HL-60 (cell line): ENCODE data around the gene C10orf143.

Source experiments
- DNase-seq, 2 experiments: peaks; one replicate each; pipeline ENCODE4 v3.0.0-alpha.2; 2010 to 2020; ENCODE audit warnings: low read depth in 1 of 2, low spot score in 1 of 2
- H3K27ac ChIP-seq: fragments of 250-450 bp; sonication (Bioruptor Pico); replicated peaks from 2 replicates; pipeline ENCODE4 v1.5.1; 2020; ENCODE audit warnings: mild to moderate bottlenecking, moderate library complexity
- H3K27me3 ChIP-seq: fragments of 250-450 bp; sonication (Bioruptor Pico); 2 replicates; pipeline ENCODE4 v1.5.1; 2021; ENCODE audit warnings: mild to moderate bottlenecking, moderate library complexity; ENCODE audit not compliant: insufficient read depth, poor library complexity, severe bottlenecking
- H3K4me3 ChIP-seq: replicated peaks from 2 replicates; pipeline ENCODE4 v1.5.1; 2011; ENCODE audit warnings: mild to moderate bottlenecking, control low read depth, low read length; ENCODE audit not compliant: insufficient read depth
- CTCF ChIP-seq: IDR thresholded peaks from one replicate; pipeline ENCODE4 v1.5.1; 2011; ENCODE audit warnings: low read length, control low read depth, inconsistent platforms; ENCODE audit not compliant: insufficient read depth
- GABPA ChIP-seq: IDR thresholded peaks from 2 replicates; pipeline ENCODE4 v1.6.1; 2012; ENCODE audit warnings: low read depth
- POLR2AphosphoS5 ChIP-seq: IDR thresholded peaks from 2 replicates; pipeline ENCODE4 v1.6.1; 2012; ENCODE audit warnings: low read depth
- SPI1 ChIP-seq: IDR thresholded peaks from 2 replicates; pipeline ENCODE4 v1.6.1; 2012; ENCODE audit warnings: low read depth, mild to moderate bottlenecking, borderline replicate concordance
- TF ChIP-seq, protein P1 (sequence below): IDR thresholded peaks from 2 replicates; pipeline ENCODE4 v1.6.1; 2012; ENCODE audit warnings: low read depth; ENCODE audit not compliant: insufficient replicate concordance

C10orf143 gene

GRCh38 chr10:130064783-130065182 is 45.8 kb downstream of the C10orf143 start:
- Histone ChIP-seq H3K27ac (no peak overlapping the region), H3K27me3 (no peaks in the 10 kb centered on the region), H3K4me3 (no peak overlapping the region)
- TF ChIP-seq GABPA (no peak), POLR2AphosphoS5 (no peak), CTCF (no peak), SPI1 (no peak)
- TF ChIP-seq, protein P1, sequence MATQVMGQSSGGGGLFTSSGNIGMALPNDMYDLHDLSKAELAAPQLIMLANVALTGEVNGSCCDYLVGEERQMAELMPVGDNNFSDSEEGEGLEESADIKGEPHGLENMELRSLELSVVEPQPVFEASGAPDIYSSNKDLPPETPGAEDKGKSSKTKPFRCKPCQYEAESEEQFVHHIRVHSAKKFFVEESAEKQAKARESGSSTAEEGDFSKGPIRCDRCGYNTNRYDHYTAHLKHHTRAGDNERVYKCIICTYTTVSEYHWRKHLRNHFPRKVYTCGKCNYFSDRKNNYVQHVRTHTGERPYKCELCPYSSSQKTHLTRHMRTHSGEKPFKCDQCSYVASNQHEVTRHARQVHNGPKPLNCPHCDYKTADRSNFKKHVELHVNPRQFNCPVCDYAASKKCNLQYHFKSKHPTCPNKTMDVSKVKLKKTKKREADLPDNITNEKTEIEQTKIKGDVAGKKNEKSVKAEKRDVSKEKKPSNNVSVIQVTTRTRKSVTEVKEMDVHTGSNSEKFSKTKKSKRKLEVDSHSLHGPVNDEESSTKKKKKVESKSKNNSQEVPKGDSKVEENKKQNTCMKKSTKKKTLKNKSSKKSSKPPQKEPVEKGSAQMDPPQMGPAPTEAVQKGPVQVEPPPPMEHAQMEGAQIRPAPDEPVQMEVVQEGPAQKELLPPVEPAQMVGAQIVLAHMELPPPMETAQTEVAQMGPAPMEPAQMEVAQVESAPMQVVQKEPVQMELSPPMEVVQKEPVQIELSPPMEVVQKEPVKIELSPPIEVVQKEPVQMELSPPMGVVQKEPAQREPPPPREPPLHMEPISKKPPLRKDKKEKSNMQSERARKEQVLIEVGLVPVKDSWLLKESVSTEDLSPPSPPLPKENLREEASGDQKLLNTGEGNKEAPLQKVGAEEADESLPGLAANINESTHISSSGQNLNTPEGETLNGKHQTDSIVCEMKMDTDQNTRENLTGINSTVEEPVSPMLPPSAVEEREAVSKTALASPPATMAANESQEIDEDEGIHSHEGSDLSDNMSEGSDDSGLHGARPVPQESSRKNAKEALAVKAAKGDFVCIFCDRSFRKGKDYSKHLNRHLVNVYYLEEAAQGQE: no peak
- no peak for DNase-seq

DNA sequence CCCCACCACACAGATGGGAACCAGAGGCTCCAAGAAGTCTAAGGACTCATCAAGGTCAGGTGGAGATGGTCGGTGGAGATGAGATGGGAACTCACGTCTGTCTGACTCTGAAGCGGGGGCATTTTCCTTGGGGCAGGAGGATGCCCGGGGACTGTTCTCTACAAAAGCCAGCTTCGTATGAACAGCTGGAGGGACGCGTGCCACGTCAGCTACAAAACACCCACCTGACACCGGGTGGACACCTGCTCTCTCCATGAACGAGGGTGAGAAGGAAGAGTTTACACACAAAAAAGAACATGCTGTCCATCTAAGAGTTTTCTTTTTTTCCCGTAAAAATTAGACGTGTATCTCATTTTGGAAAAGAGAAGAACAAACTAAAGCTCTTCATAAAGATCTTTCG is 47.7 kb downstream of the C10orf143 start:
- no peak overlapping the region for H3K27ac ChIP-seq
- TF ChIP-seq SPI1 (no peak), CTCF (no peak), GABPA (no peak), POLR2AphosphoS5 (no peak)
- TF ChIP-seq, protein P1: no peak
- no peak overlapping the region for H3K4me3 ChIP-seq
- no peak for DNase-seq
- no peaks in the 10 kb centered on the region for H3K27me3 ChIP-seq

GRCh38 chr10:130062201-130062600 is 48.4 kb downstream of the C10orf143 start:
- TF ChIP-seq POLR2AphosphoS5: no peak
- Histone ChIP-seq H3K27ac (no peak overlapping the region), H3K27me3 (no peaks in the 10 kb centered on the region), H3K4me3 (no peak overlapping the region)
- DNase-seq: no peak

GRCh38 chr10:130061760-130062159 is 48.9 kb downstream of the C10orf143 start:
- no peak overlapping the region for H3K27ac ChIP-seq
- TF ChIP-seq, protein P1: no peak
- TF ChIP-seq POLR2AphosphoS5: no peak
- no peak for TF ChIP-seq GABPA
- TF ChIP-seq CTCF: no peak
- no peak for TF ChIP-seq SPI1
- H3K27me3 ChIP-seq: no peaks in the 10 kb centered on the region

More at GRCh38 chr10:130061760-130062159, 48.9 kb downstream of the C10orf143 start:
- no peak overlapping the region for H3K4me3 ChIP-seq
- DNase-seq: no peak
